Left lobe of liver (tissue), 2 donors: Measurements from ENCODE around the gene GANAB. TPM values are rescaled to one million over a fixed set of nuclear protein-coding genes. Genes with fewer than 3 reads are reported as not detected.
"Not testable (repeated sequence)": the region's sequence is repeated elsewhere in the genome, so short reads cannot be mapped to it uniquely, and the experiment has no call there.

ENCODE experiments used
- ATAC-seq: fragments of 200-7000 bp; cut with Tn5 transposase; one replicate; pipeline ENCODE4 v1.9.1; 2020; ENCODE audit warnings: mild to moderate bottlenecking, moderate library complexity
- DNase-seq: peaks from one replicate; pipeline ENCODE4 v3.0.0-alpha.2; 2020; ENCODE audit warnings: low spot score
- total RNA-seq: library from RNA; stranded (reverse); gene quantifications from one replicate; pipeline ENCODE4 v1.2.1, GENCODE V29; 2021
- donor health status: DM: no; HTN: no; CAD: no; lungs with moderate emphysema.
- donor health status: DM: no; HTN: yes; CAD: no.

GANAB gene
- total RNA-seq, 1 donor from 2014 or later, result 220 TPM

GRCh38 chr11:62627713-62628112, 18.7 kb downstream of the GANAB start:
- ATAC-seq (peak; percentile 31), DNase-seq (no peak)

GRCh38 chr11:62622476-62623089, 23.8 kb downstream of the GANAB start:
- no peak for DNase-seq
- ATAC-seq, result no peak

GRCh38 chr11:62621567-62622470, 24.6 kb downstream of the GANAB start, which contains the start of gene B3GAT3:
Gene B3GAT3, minus strand, starts transcription at chr11:62621986. Its CDS starts 39 bp downstream, at chr11:62621947.
- ATAC-seq, result peak; percentile 98

GRCh38 chr11:62621027-62621566, 25.3 kb downstream of the GANAB start:
- ATAC-seq (no peak), DNase-seq (no peak)

More at GRCh38 chr11:62621567-62622470, 24.6 kb downstream of the GANAB start, which contains the start of gene B3GAT3:
- peak; percentile 99 for DNase-seq

GRCh38 chr11:62616957-62617356, 29.5 kb downstream of the GANAB start:
- ATAC-seq, DNase-seq: not testable (repeated sequence)

- DNase-seq (no peak), ATAC-seq (no peak)
Observed at GRCh38 chr11:62615521-62615920, 30.9 kb downstream of the GANAB start.

GRCh38 chr11:62614275-62614674, 32.1 kb downstream of the GANAB start:
- no peak for ATAC-seq

GRCh38 chr11:62613291-62613778, 33.1 kb downstream of the GANAB start:
- DNase-seq (no peak), ATAC-seq (peak; percentile 24)

More at GRCh38 chr11:62614275-62614674, 32.1 kb downstream of the GANAB start:
- no peak for DNase-seq

GRCh38 chr11:62612366-62613290, 33.8 kb downstream of the GANAB start, which contains the start of the genes EML3 and ROM1:
Gene EML3, minus strand, starts transcription at chr11:62612775. Its CDS starts 318 bp downstream, at chr11:62612457.
Gene ROM1, plus strand, starts transcription at chr11:62613257. Its CDS starts 25 bp downstream, at chr11:62613282.
- peak; percentile 87 for DNase-seq
- ATAC-seq, result peak; percentile 87

- DNase-seq (no peak), ATAC-seq (no peak)
Observed at GRCh38 chr11:62611705-62612365, 34.6 kb downstream of the GANAB start.

- DNase-seq (no peak), ATAC-seq (no peak)
Observed at GRCh38 chr11:62610814-62611704, 35.4 kb downstream of the GANAB start.

GRCh38 chr11:62610403-62610802, 36.0 kb downstream of the GANAB start:
- DNase-seq (no peak), ATAC-seq (no peak)

GRCh38 chr11:62608776-62609175, 37.6 kb downstream of the GANAB start:
- DNase-seq (no peak), ATAC-seq (no peak)

- DNase-seq (no peak), ATAC-seq (no peak)
Observed at GRCh38 chr11:62607714-62608113, 38.7 kb downstream of the GANAB start.

- ATAC-seq, result no peak
- DNase-seq, result no peak
Observed at GRCh38 chr11:62605902-62606301, 40.5 kb downstream of the GANAB start.

- no peak for ATAC-seq
- DNase-seq, result no peak
Observed at GRCh38 chr11:62605467-62605866, 40.9 kb downstream of the GANAB start.

GRCh38 chr11:62604460-62605120, 41.8 kb downstream of the GANAB start:
- no peak for DNase-seq

GRCh38 chr11:62603776-62604299, 42.6 kb downstream of the GANAB start:
- DNase-seq, result no peak
- no peak for ATAC-seq

More at GRCh38 chr11:62604460-62605120, 41.8 kb downstream of the GANAB start:
- ATAC-seq, result no peak
